Dermis blood vessel endothelial cell (primary cell): ENCODE results near the gene NPIPA2. TPM values are rescaled to one million over a fixed set of nuclear protein-coding genes. Genes with fewer than 3 reads are reported as not detected.

Experiments
- total RNA-seq: library from RNA; depleted of rRNA; stranded (reverse); fragments of >200 nt; gene quantifications from 2 replicates; pipeline ENCODE4 v1.2.3, GENCODE V29; 2014

The NPIPA2 gene
- total RNA-seq, 1 donor from 2014 or later: 0.17 TPM

Other genes starting within 250 kb of the NPIPA2 start
- 23.7 and 30.7 TPM in 2 replicates for gene PARN, start 112.3 kb upstream of the NPIPA2 start, total RNA-seq
- gene BFAR, start 109.6 kb upstream of the NPIPA2 start, total RNA-seq: 114 and 117 TPM in 2 replicates
- not detected in 2 replicates for gene PLA2G10, start 48.2 kb upstream of the NPIPA2 start, total RNA-seq
- gene NPIPA3, start 39.1 kb upstream of the NPIPA2 start, total RNA-seq: 0.17 and 0.28 TPM in 2 replicates
- gene NOMO1, start 91.2 kb downstream of the NPIPA2 start, total RNA-seq: 120 and 228 TPM in 2 replicates
- gene NPIPA1, start 194.9 kb downstream of the NPIPA2 start, total RNA-seq: 33.8 and 37.8 TPM in 2 replicates
- gene PDXDC1, start 232.5 kb downstream of the NPIPA2 start, total RNA-seq: 119 and 124 TPM in 2 replicates